Fibroblast of skin of scalp (primary cell): Measurements from ENCODE around the gene GOLGA3.
A peak's percentile ranks its signal among the peaks of the same experiment; 100 is the strongest.

Experiments used
- DNase-seq: peaks from one replicate; pipeline ENCODE4 v3.0.0-alpha.2; 2013

GOLGA3 gene

GRCh38 chr12:132747896-132748295, 80.8 kb downstream of the GOLGA3 start:
- no peak for DNase-seq

- DNase-seq: no peak
Measured at GRCh38 chr12:132747395-132747794, 81.3 kb downstream of the GOLGA3 start.

- no peak for DNase-seq
Measured at GRCh38 chr12:132746613-132747012, 82.1 kb downstream of the GOLGA3 start.

- no peak for DNase-seq
Measured at GRCh38 chr12:132743831-132744230, 84.8 kb downstream of the GOLGA3 start.

GRCh38 chr12:132741620-132742019, 87.0 kb downstream of the GOLGA3 start:
- no peak for DNase-seq

GRCh38 chr12:132740652-132741051, 88.0 kb downstream of the GOLGA3 start:
- DNase-seq: no peak

- no peak for DNase-seq
Measured at GRCh38 chr12:132740313-132740646, 88.4 kb downstream of the GOLGA3 start.

GRCh38 chr12:132739600-132740312, 88.9 kb downstream of the GOLGA3 start:
- no peak for DNase-seq

GRCh38 chr12:132736913-132737312, 91.8 kb downstream of the GOLGA3 start:
- DNase-seq: no peak

- no peak for DNase-seq
Measured at GRCh38 chr12:132736378-132736777, 92.3 kb downstream of the GOLGA3 start.

- no peak for DNase-seq
Measured at GRCh38 chr12:132735496-132735895, 93.2 kb downstream of the GOLGA3 start.

- peak; percentile 83 for DNase-seq
Measured at GRCh38 chr12:132734206-132734605, 94.5 kb downstream of the GOLGA3 start.

GRCh38 chr12:132731574-132731973, 97.1 kb downstream of the GOLGA3 start:
- DNase-seq: no peak

- DNase-seq: no peak
Measured at GRCh38 chr12:132730353-132730752, 98.3 kb downstream of the GOLGA3 start.

GRCh38 chr12:132729541-132730320, 98.9 kb downstream of the GOLGA3 start:
- DNase-seq: no peak

GRCh38 chr12:132728502-132728901, 100.2 kb downstream of the GOLGA3 start:
- DNase-seq: no peak

- no peak for DNase-seq
Measured at GRCh38 chr12:132727091-132727794, 101.4 kb downstream of the GOLGA3 start.

- no peak for DNase-seq
Measured at GRCh38 chr12:132726386-132726785, 102.3 kb downstream of the GOLGA3 start.

- DNase-seq: peak; percentile 19
Measured at GRCh38 chr12:132724506-132725241, 104.0 kb downstream of the GOLGA3 start.

- no peak for DNase-seq
Measured at GRCh38 chr12:132723764-132724140, 104.9 kb downstream of the GOLGA3 start.

GRCh38 chr12:132723015-132723763, 105.5 kb downstream of the GOLGA3 start:
- no peak for DNase-seq
